ENCODE results near the gene NYAP2.
A peak's percentile ranks its signal among the peaks of the same experiment; 100 is the strongest.

Gene NYAP2

DNA sequence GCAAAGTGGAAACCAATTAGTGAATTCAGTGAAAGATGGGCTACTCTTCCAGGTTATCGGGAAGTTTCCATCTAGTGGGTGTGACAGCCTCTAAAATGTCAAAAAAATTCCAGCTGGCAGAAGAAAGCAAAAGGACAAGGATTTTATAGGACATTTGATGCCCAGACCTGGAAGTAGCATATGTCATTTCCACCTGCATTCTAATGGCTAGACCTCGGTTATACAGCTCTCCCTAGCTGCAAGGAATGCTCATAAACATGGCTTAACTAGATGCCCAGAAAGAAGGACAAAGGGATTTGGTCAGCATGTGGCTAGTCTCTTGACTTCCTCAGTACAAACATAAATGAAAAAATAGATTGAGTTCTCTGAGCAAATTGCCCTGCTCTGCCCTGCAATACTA, 215.4 kb downstream of the NYAP2 start:
- Histone ChIP-seq H3K27me3 (ENCODE audit: insufficient read depth, low read length) (no peaks in the 10 kb centered on the region), H3K9me3 (ENCODE audit: insufficient read depth, low read depth, low read length) (no peaks in the 10 kb centered on the region), H3K4me3 (ENCODE audit: low read depth, low read length) (no peak overlapping the region), H4K91ac (ENCODE audit: low read depth, low read length) (no peak overlapping the region), H4K8ac (ENCODE audit: low read depth, low read length) (no peak overlapping the region), H3K4me1 (ENCODE audit: control insufficient read depth in 1 of 2, insufficient read depth in 2 of 2, low read length in 2 of 2) (no peaks in the 10 kb centered on the region), H2BK5ac (ENCODE audit: low read depth, low read length, poor library complexity) (no peak overlapping the region), H2AFZ (ENCODE audit: insufficient read depth, low read length, poor library complexity) (no peak overlapping the region), H2AK5ac (ENCODE audit: low read length) (no peak overlapping the region), H3K4ac (ENCODE audit: low read depth, low read length) (no peak overlapping the region), H3K36me3 (ENCODE audit: control insufficient read depth in 1 of 2, insufficient read depth in 2 of 2, low read length in 2 of 2) (no peaks in the 10 kb centered on the region), H3K23ac (ENCODE audit: low read length) (no peak overlapping the region), H3K79me1 (ENCODE audit: low read length) (no peaks in the 10 kb centered on the region), H3K9ac (ENCODE audit: low read length) (no peak overlapping the region), H2BK12ac (ENCODE audit: low read length) (no peak overlapping the region), H3K27ac (ENCODE audit: low read depth, low read length) (no peak overlapping the region), H3K4me2 (ENCODE audit: low read length) (no peak overlapping the region), H2BK120ac (ENCODE audit: insufficient read depth, low read length, poor library complexity) (no peak overlapping the region), H4K12ac (ENCODE audit: low read depth, low read length) (no peak overlapping the region), H3K18ac (ENCODE audit: low read length) (no peak overlapping the region), H3K79me2 (ENCODE audit: control insufficient read depth, insufficient read depth, low read length, poor library complexity) (no peaks in the 10 kb centered on the region), H3K14ac (ENCODE audit: low read length) (no peak overlapping the region)
- WGBS (ENCODE audit: extremely low coverage, insufficient coverage, insufficient read length) = no CpG with 5 or more reads among the region's 2 CpGs
- DNase-seq = no peak

DNA sequence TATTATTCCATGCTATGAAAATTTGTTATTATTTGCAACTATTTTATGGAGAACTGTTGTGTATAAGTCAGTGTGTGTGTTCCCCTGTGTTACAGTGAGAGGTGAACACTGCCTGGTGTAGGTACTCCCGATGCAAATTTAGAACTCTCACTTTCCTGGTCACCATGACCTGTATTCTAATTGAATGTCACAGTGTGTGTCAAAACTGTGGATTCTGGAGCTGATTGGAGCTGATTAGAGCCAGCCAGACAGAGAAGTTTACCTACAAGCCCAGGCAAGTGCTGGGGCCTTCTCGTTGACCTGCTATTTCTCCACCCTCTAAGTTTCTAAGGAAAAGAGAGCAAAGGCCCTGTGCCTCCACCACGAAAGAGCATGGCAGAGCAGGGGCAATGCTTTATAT, 216.0 kb downstream of the NYAP2 start:
- no peak overlapping the region for H2AFZ ChIP-seq (ENCODE audit: insufficient read depth, low read length, poor library complexity)
- no peak overlapping the region for H4K12ac ChIP-seq (ENCODE audit: low read depth, low read length)
- no CpG with 5 or more reads among the region's 3 CpGs for WGBS (ENCODE audit: extremely low coverage, insufficient coverage, insufficient read length)
- no peaks in the 10 kb centered on the region for H3K36me3 ChIP-seq (ENCODE audit: control insufficient read depth in 1 of 2, insufficient read depth in 2 of 2, low read length in 2 of 2)
- no peak overlapping the region for H3K27ac ChIP-seq (ENCODE audit: low read depth, low read length)
- no peaks in the 10 kb centered on the region for H3K4me1 ChIP-seq (ENCODE audit: control insufficient read depth in 1 of 2, insufficient read depth in 2 of 2, low read length in 2 of 2)
- H3K4me2 ChIP-seq (ENCODE audit: low read length) = no peak overlapping the region
- H3K9me3 ChIP-seq (ENCODE audit: insufficient read depth, low read depth, low read length) = no peaks in the 10 kb centered on the region
- no peak overlapping the region for H2BK5ac ChIP-seq (ENCODE audit: low read depth, low read length, poor library complexity)
- no peak overlapping the region for H2BK12ac ChIP-seq (ENCODE audit: low read length)
- no peak overlapping the region for H4K8ac ChIP-seq (ENCODE audit: low read depth, low read length)
- no peaks in the 10 kb centered on the region for H3K79me1 ChIP-seq (ENCODE audit: low read length)
- no peaks in the 10 kb centered on the region for H3K79me2 ChIP-seq (ENCODE audit: control insufficient read depth, insufficient read depth, low read length, poor library complexity)
- peak in 1 of 2 donors; percentile 1 for DNase-seq
- no peak overlapping the region for H2AK5ac ChIP-seq (ENCODE audit: low read length)
- H3K14ac ChIP-seq (ENCODE audit: low read length) = no peak overlapping the region
- H3K18ac ChIP-seq (ENCODE audit: low read length) = no peak overlapping the region
- H3K9ac ChIP-seq (ENCODE audit: low read length) = no peak overlapping the region
- H3K4me3 ChIP-seq (ENCODE audit: low read depth, low read length) = no peak overlapping the region
- no peak overlapping the region for H3K4ac ChIP-seq (ENCODE audit: low read depth, low read length)
- no peaks in the 10 kb centered on the region for H3K27me3 ChIP-seq (ENCODE audit: insufficient read depth, low read length)
- no peak overlapping the region for H4K91ac ChIP-seq (ENCODE audit: low read depth, low read length)
- no peak overlapping the region for H3K23ac ChIP-seq (ENCODE audit: low read length)
- H2BK120ac ChIP-seq (ENCODE audit: insufficient read depth, low read length, poor library complexity) = no peak overlapping the region

DNA sequence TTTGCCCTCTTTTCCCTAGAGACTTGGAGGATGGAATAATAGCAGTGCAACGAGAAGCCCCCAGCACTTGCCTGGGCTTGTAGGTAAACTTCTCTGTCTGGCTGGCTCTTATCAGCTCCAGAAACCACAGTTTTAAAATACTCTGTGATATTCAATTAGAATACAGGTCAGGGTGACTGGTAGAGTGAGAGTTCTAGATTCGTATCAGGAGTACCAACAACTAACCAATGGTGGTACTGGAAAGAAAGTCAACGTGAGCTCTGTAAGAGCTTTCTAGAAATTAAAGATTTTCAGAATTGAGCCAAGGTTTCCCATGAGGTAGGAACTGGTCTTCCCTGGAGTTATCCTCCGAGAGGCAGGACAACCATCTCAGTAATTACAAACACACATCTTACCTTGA, 216.9 kb downstream of the NYAP2 start:
- no peak for DNase-seq
- no peaks in the 10 kb centered on the region for H3K79me1 ChIP-seq (ENCODE audit: low read length)
- no peaks in the 10 kb centered on the region for H3K36me3 ChIP-seq (ENCODE audit: control insufficient read depth in 1 of 2, insufficient read depth in 2 of 2, low read length in 2 of 2)
- WGBS (ENCODE audit: extremely low coverage, insufficient coverage, insufficient read length) = no CpG with 5 or more reads among the region's 4 CpGs
- H3K4me1 ChIP-seq (ENCODE audit: control insufficient read depth in 1 of 2, insufficient read depth in 2 of 2, low read length in 2 of 2) = no peaks in the 10 kb centered on the region
- no peaks in the 10 kb centered on the region for H3K9me3 ChIP-seq (ENCODE audit: insufficient read depth, low read depth, low read length)
- no peak overlapping the region for H3K9ac ChIP-seq (ENCODE audit: low read length)
- H4K12ac ChIP-seq (ENCODE audit: low read depth, low read length) = no peak overlapping the region
- no peak overlapping the region for H2AFZ ChIP-seq (ENCODE audit: insufficient read depth, low read length, poor library complexity)
- H3K4me2 ChIP-seq (ENCODE audit: low read length) = no peak overlapping the region
- H3K4ac ChIP-seq (ENCODE audit: low read depth, low read length) = no peak overlapping the region
- H2AK5ac ChIP-seq (ENCODE audit: low read length) = no peak overlapping the region
- H3K23ac ChIP-seq (ENCODE audit: low read length) = no peak overlapping the region
- H3K79me2 ChIP-seq (ENCODE audit: control insufficient read depth, insufficient read depth, low read length, poor library complexity) = no peaks in the 10 kb centered on the region
- H3K18ac ChIP-seq (ENCODE audit: low read length) = no peak overlapping the region
- no peak overlapping the region for H2BK12ac ChIP-seq (ENCODE audit: low read length)
- no peak overlapping the region for H3K27ac ChIP-seq (ENCODE audit: low read depth, low read length)
- no peak overlapping the region for H4K8ac ChIP-seq (ENCODE audit: low read depth, low read length)
- no peak overlapping the region for H4K91ac ChIP-seq (ENCODE audit: low read depth, low read length)
- no peak overlapping the region for H3K4me3 ChIP-seq (ENCODE audit: low read depth, low read length)
- H2BK120ac ChIP-seq (ENCODE audit: insufficient read depth, low read length, poor library complexity) = no peak overlapping the region
- H3K27me3 ChIP-seq (ENCODE audit: insufficient read depth, low read length) = no peaks in the 10 kb centered on the region
- H2BK5ac ChIP-seq (ENCODE audit: low read depth, low read length, poor library complexity) = no peak overlapping the region
- H3K14ac ChIP-seq (ENCODE audit: low read length) = no peak overlapping the region

DNA sequence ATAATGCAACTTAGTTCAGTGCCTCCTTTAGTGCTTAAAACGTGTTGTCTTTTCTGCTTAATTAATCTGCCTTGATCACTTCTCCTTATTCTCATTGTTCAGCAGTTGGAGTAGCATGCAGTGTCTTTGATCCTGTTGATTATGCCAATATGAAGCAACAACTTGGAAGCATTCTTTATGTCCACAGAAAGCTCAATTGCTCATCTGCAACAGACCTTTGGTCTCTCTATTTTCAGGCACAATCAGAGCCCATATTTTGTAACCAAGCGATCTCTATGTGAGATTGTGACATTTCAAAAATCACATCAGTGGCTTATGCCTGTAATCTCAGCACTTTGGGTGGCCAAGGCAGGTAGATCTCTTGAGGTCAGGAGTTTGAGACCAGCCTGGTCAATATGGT, 217.3 kb downstream of the NYAP2 start:
- Histone ChIP-seq H3K23ac (ENCODE audit: low read length) (no peak overlapping the region), H3K4me3 (ENCODE audit: low read depth, low read length) (no peak overlapping the region), H3K79me1 (ENCODE audit: low read length) (no peaks in the 10 kb centered on the region), H2BK12ac (ENCODE audit: low read length) (no peak overlapping the region), H2AFZ (ENCODE audit: insufficient read depth, low read length, poor library complexity) (no peak overlapping the region), H3K18ac (ENCODE audit: low read length) (no peak overlapping the region), H3K9me3 (ENCODE audit: insufficient read depth, low read depth, low read length) (no peaks in the 10 kb centered on the region), H4K8ac (ENCODE audit: low read depth, low read length) (no peak overlapping the region), H3K4ac (ENCODE audit: low read depth, low read length) (no peak overlapping the region), H3K9ac (ENCODE audit: low read length) (no peak overlapping the region), H3K14ac (ENCODE audit: low read length) (no peak overlapping the region), H4K91ac (ENCODE audit: low read depth, low read length) (no peak overlapping the region), H4K12ac (ENCODE audit: low read depth, low read length) (no peak overlapping the region), H3K79me2 (ENCODE audit: control insufficient read depth, insufficient read depth, low read length, poor library complexity) (no peaks in the 10 kb centered on the region), H3K4me1 (ENCODE audit: control insufficient read depth in 1 of 2, insufficient read depth in 2 of 2, low read length in 2 of 2) (no peaks in the 10 kb centered on the region), H3K36me3 (ENCODE audit: control insufficient read depth in 1 of 2, insufficient read depth in 2 of 2, low read length in 2 of 2) (no peaks in the 10 kb centered on the region), H2AK5ac (ENCODE audit: low read length) (no peak overlapping the region), H3K27ac (ENCODE audit: low read depth, low read length) (no peak overlapping the region), H2BK120ac (ENCODE audit: insufficient read depth, low read length, poor library complexity) (no peak overlapping the region), H2BK5ac (ENCODE audit: low read depth, low read length, poor library complexity) (no peak overlapping the region), H3K4me2 (ENCODE audit: low read length) (no peak overlapping the region), H3K27me3 (ENCODE audit: insufficient read depth, low read length) (no peaks in the 10 kb centered on the region)
- no CpG with 5 or more reads among the region's 2 CpGs for WGBS (ENCODE audit: extremely low coverage, insufficient coverage, insufficient read length)
- no peak for DNase-seq
